Aorta (tissue), 5 donors: ENCODE measurements around the gene SNX18. TPM values are rescaled to one million over a fixed set of nuclear protein-coding genes. Genes with fewer than 3 reads are reported as not detected.

Source experiments
- ATAC-seq: fragments of 200-7000 bp; cut with Tn5 transposase; one replicate; pipeline ENCODE4 v1.9.1; 2022; ENCODE audit warnings: moderate library complexity; ENCODE audit not compliant: low FRiP score
- DNase-seq, 2 donors: peaks; one replicate each; pipeline ENCODE4 v3.0.0-alpha.2; 2020
- H3K27ac ChIP-seq, 2 donors: one replicate each; pipeline ENCODE4 v1.5.1; 2013; ENCODE audit warnings: low read length in 2 of 2, mild to moderate bottlenecking in 2 of 2, moderate library complexity in 2 of 2, control low read depth in 1 of 2, inconsistent platforms in 1 of 2, low read depth in 1 of 2
- H3K27me3 ChIP-seq, 2 donors: one replicate each; pipeline ENCODE4 v1.6.1; 2013; ENCODE audit warnings: control low read depth in 1 of 2, low read length in 1 of 2, mild to moderate bottlenecking in 1 of 2, moderate library complexity in 1 of 2; ENCODE audit not compliant: insufficient read depth in 2 of 2, control insufficient read depth in 1 of 2
- H3K36me3 ChIP-seq, 2 donors: one replicate each; pipeline ENCODE4 v1.6.1; 2013; ENCODE audit warnings: control low read depth in 1 of 2, low read length in 1 of 2, mild to moderate bottlenecking in 1 of 2; ENCODE audit not compliant: insufficient read depth in 2 of 2, control insufficient read depth in 1 of 2
- H3K4me1 ChIP-seq, 2 donors: one replicate each; pipeline ENCODE4 v1.6.1; 2013; ENCODE audit warnings: low read length in 2 of 2, control low read depth in 1 of 2, mild to moderate bottlenecking in 1 of 2, moderate library complexity in 1 of 2; ENCODE audit not compliant: insufficient read depth in 2 of 2, control insufficient read depth in 1 of 2
- H3K4me3 ChIP-seq, 2 donors: one replicate each; pipeline ENCODE4 v1.5.1; 2013; ENCODE audit warnings: low read length in 2 of 2, control low read depth in 1 of 2, mild to moderate bottlenecking in 1 of 2
- H3K9me3 ChIP-seq: one replicate; pipeline ENCODE4 v1.6.1; 2013; ENCODE audit warnings: mild to moderate bottlenecking, low read length; ENCODE audit not compliant: control insufficient read depth
- WGBS, 2 donors: extraction: QIAGEN DNeasy Blood & Tissue Kit; methylation state at CpG; one replicate each; pipeline ENCODE4 v1.1.7; 2013; 5-methylcytosine and 5-hydroxymethylcytosine counted together
- intact Hi-C, 2 donors: fragments of 100-400 bp; cut with DNase I; formaldehyde crosslinking; loops; one replicate each; pipeline versions ENCODE4 v1.14.2 to v1.15.0; 2022
- polyA plus RNA-seq, 2 donors: library from polyadenylated mRNA; stranded (reverse); fragments of 200-250 nt; gene quantifications; one replicate each; pipeline ENCODE4 v1.2.3, GENCODE V29; 2013
- total RNA-seq, 2 donors: library from RNA; stranded (reverse); fragmentation: NEBNext Ultra II Directional; extraction: Animal tissue kit (Norgen Biotek cat#: 25700); gene quantifications; one replicate each; pipeline ENCODE4 v1.2.1, GENCODE V29; 2021
- donor health status: healthy with polysubstance abuse.
- donor health status: Bipolar disorder and iron deficiency.
- donor health status: DM: no; HTN: no; CAD: no.
- donor health status: DM: no; HTN: no; CAD: no.
- donor health status: DM: yes; HTN: yes; CAD: no.

Gene SNX18
- total and polyA plus RNA-seq, 4 donors, result 31.6 to 110 (median 60.8) TPM

- H3K4me3 ChIP-seq, result no peak overlapping the region
- WGBS, 2 donors, result 94 to 97% methylated on average over 4 of the region's 4 CpGs
- intact Hi-C loops, result loop anchor here in 1 of 2 donors (5.0 kb wide), 1 partner anchor 303 kb away; no protein-coding TSS in a partner anchor
Measured at GRCh38 chr5:54539001-54539400, 21.4 kb downstream of the SNX18 start.

GRCh38 chr5:54540286-54540685 lies 22.7 kb downstream of the SNX18 start:
- no peak for DNase-seq
- H3K4me1 ChIP-seq, result peaks cover 2 to 11% of the 10 kb centered on the region in 2 donors
- no peaks in the 10 kb centered on the region for H3K27me3 ChIP-seq
- H3K4me3 ChIP-seq, result no peak overlapping the region
- peak overlapping the region in 1 of 2 donors; percentile 36 for H3K27ac ChIP-seq
- no peaks in the 10 kb centered on the region for H3K36me3 ChIP-seq
- intact Hi-C loops, result no loop called here
- no peak for ATAC-seq
- no peaks in the 10 kb centered on the region for H3K9me3 ChIP-seq
- 81 to 82% methylated on average over 3 of the region's 3 CpGs for WGBS, 2 donors

More at GRCh38 chr5:54539001-54539400, 21.4 kb downstream of the SNX18 start:
- no peaks in the 10 kb centered on the region for H3K36me3 ChIP-seq
- no peaks in the 10 kb centered on the region for H3K9me3 ChIP-seq
- H3K4me1 ChIP-seq, result peaks cover 2 to 15% of the 10 kb centered on the region in 2 donors
- H3K27me3 ChIP-seq, result no peaks in the 10 kb centered on the region
- no peak for ATAC-seq
- H3K27ac ChIP-seq, result no peak overlapping the region
- no peak for DNase-seq

- Histone ChIP-seq H3K27ac (peak overlapping the region in 1 of 2 donors; percentile 61), H3K4me3 (peak overlapping the region in 1 of 2 donors; percentile 26), H3K36me3 (no peaks in the 10 kb centered on the region), H3K27me3 (no peaks in the 10 kb centered on the region), H3K9me3 (no peaks in the 10 kb centered on the region), H3K4me1 (peaks cover 2 to 7% of the 10 kb centered on the region in 2 donors)
- DNase-seq (no peak), ATAC-seq (peak; percentile 36)
- intact Hi-C loops, result no loop called here
- 23 to 24% methylated on average over 12 of the region's 12 CpGs for WGBS, 2 donors
Measured at GRCh38 chr5:54541823-54542783, 24.5 kb downstream of the SNX18 start.

- 56 to 67% methylated on average over 4 of the region's 4 CpGs for WGBS, 2 donors
- no peak overlapping the region for H3K4me3 ChIP-seq
- ATAC-seq (no peak), DNase-seq (no peak)
- no peaks in the 10 kb centered on the region for H3K9me3 ChIP-seq
- H3K27ac ChIP-seq, result no peak overlapping the region
- intact Hi-C loops, result no loop called here
- H3K36me3 ChIP-seq, result peaks cover 0 to 9% of the 10 kb centered on the region in 2 donors
- peaks cover 10 to 19% of the 10 kb centered on the region in 2 donors for H3K4me1 ChIP-seq
- no peaks in the 10 kb centered on the region for H3K27me3 ChIP-seq
Measured at GRCh38 chr5:54544044-54544443, 26.5 kb downstream of the SNX18 start.

- intact Hi-C loops, result no loop called here
- H3K36me3 ChIP-seq, result peaks cover 0 to 9% of the 10 kb centered on the region in 2 donors
- H3K4me1 ChIP-seq, result peaks cover 8 to 22% of the 10 kb centered on the region in 2 donors
- H3K4me3 ChIP-seq, result no peak overlapping the region
- H3K27ac ChIP-seq, result no peak overlapping the region
- DNase-seq (no peak), ATAC-seq (no peak)
- H3K27me3 ChIP-seq, result no peaks in the 10 kb centered on the region
- no peaks in the 10 kb centered on the region for H3K9me3 ChIP-seq
- 34% methylated on average over 6 of the region's 6 CpGs for WGBS, 2 donors
Measured at GRCh38 chr5:54545796-54546195, 28.2 kb downstream of the SNX18 start.

DNA sequence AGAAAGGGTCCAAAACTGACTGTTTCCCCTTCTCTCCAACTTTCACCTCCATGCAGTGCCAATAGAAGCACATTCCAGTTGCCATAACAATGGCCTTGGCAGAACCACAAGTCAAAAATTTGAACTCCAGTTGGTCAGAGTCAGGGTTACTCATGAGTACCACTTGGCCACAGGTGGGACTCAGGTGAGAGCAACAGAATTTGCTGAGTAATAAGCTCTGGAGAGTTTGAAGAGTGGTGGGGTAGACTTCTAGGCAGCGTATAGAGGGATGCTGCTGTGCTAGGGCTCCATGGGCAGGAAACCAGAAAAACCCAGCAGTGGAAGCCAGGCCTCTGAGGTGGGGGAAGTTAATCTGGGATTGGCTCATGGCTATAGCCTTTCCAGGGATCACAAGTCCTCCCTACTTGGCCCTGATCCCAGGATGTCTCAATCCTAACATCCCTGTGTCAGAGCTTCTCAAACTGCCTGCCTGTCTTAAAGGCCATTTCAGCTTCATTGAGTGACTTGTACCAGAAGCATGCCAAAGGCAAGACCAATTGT lies 30.2 kb downstream of the SNX18 start:
- no peaks in the 10 kb centered on the region for H3K27me3 ChIP-seq
- intact Hi-C loops, result no loop called here
- no peaks in the 10 kb centered on the region for H3K9me3 ChIP-seq
- H3K27ac ChIP-seq, result peak overlapping the region in 1 of 2 donors; percentile 52
- H3K4me3 ChIP-seq, result no peak overlapping the region
- peaks cover 0 to 10% of the 10 kb centered on the region in 2 donors for H3K36me3 ChIP-seq
- 33 to 37% methylated on average over 1 of the region's 1 CpG for WGBS, 2 donors
- ATAC-seq (peak; percentile 74), DNase-seq (peak in 1 of 2 donors; percentile 63)
- peaks cover 8 to 15% of the 10 kb centered on the region in 2 donors for H3K4me1 ChIP-seq

- no peak for DNase-seq
- Histone ChIP-seq H3K4me1 (peaks cover 8 to 15% of the 10 kb centered on the region in 2 donors), H3K9me3 (no peaks in the 10 kb centered on the region), H3K27me3 (no peaks in the 10 kb centered on the region), H3K36me3 (peaks cover 0 to 10% of the 10 kb centered on the region in 2 donors), H3K4me3 (no peak overlapping the region), H3K27ac (no peak overlapping the region)
- intact Hi-C loops, result no loop called here
- no peak for ATAC-seq
- WGBS, 2 donors, result 50 to 56% methylated on average over 2 of the region's 2 CpGs
Measured at GRCh38 chr5:54548565-54548964, 31.0 kb downstream of the SNX18 start.

- 81 to 83% methylated on average over 8 of the region's 8 CpGs for WGBS, 2 donors
- Histone ChIP-seq H3K4me3 (no peak overlapping the region), H3K36me3 (peaks cover 4 to 10% of the 10 kb centered on the region in 2 donors), H3K9me3 (no peaks in the 10 kb centered on the region), H3K27ac (no peak overlapping the region), H3K4me1 (peaks cover 8 to 15% of the 10 kb centered on the region in 2 donors), H3K27me3 (no peaks in the 10 kb centered on the region)
- DNase-seq, result no peak
- intact Hi-C loops, result no loop called here
- no peak for ATAC-seq
Measured at GRCh38 chr5:54551292-54551691, 33.7 kb downstream of the SNX18 start.
